Psoas muscle (tissue), 8 donors: ENCODE data around the gene PAK1. TPM values are rescaled to one million over a fixed set of nuclear protein-coding genes. Genes with fewer than 3 reads are reported as not detected.

ENCODE experiments used
- ATAC-seq, 4 donors: fragments of 200-7000 bp; cut with Tn5 transposase; one replicate each; pipeline ENCODE4 v1.9.1; 2020; ENCODE audit warnings: moderate library complexity in 3 of 4, mild to moderate bottlenecking in 2 of 4
- DNase-seq, 2 donors: peaks; one replicate each; pipeline ENCODE4 v3.0.0-alpha.2; 2020
- H3K27ac ChIP-seq: fragments of 200-600 bp; one replicate; pipeline ENCODE4 v1.8.0; 2022
- H3K27me3 ChIP-seq, 3 donors: fragments of 200-600 bp in 1 of 3; one replicate each; pipeline versions ENCODE4 v1.6.1 to v1.8.0; 2013 to 2022; ENCODE audit warnings: low read length in 2 of 3, mild to moderate bottlenecking in 2 of 3, moderate library complexity in 1 of 3; ENCODE audit not compliant: insufficient read depth in 3 of 3
- H3K36me3 ChIP-seq, 2 donors: fragments of 200-600 bp in 1 of 2; one replicate each; pipeline versions ENCODE4 v1.6.1 to v1.8.0; 2013 to 2022; ENCODE audit warnings: low read depth in 1 of 2, mild to moderate bottlenecking in 1 of 2, moderate library complexity in 1 of 2; ENCODE audit not compliant: insufficient read depth in 1 of 2
- H3K4me1 ChIP-seq: fragments of 200-600 bp; one replicate; pipeline ENCODE4 v1.8.0; 2022
- H3K4me3 ChIP-seq: fragments of 200-600 bp; one replicate; pipeline ENCODE4 v1.8.0; 2022; ENCODE audit warnings: mild to moderate bottlenecking
- H3K9me3 ChIP-seq: fragments of 200-600 bp; one replicate; pipeline ENCODE4 v1.8.0; 2022
- WGBS, 3 donors: extraction: QIAGEN DNeasy Blood & Tissue Kit; methylation state at CpG; one replicate each; pipeline versions ENCODE4 v1.1.6 to v1.1.7; 2013; 5-methylcytosine and 5-hydroxymethylcytosine counted together
- intact Hi-C, 2 donors: fragments of 100-400 bp; cut with DNase I; formaldehyde crosslinking; loops; one replicate each; pipeline versions ENCODE4 v1.11.0 to v1.14.2; 2022
- polyA plus RNA-seq, 3 donors: library from polyadenylated mRNA; stranded (reverse); fragments of 200-250 nt; gene quantifications; one replicate each; pipeline ENCODE4 v1.2.3, GENCODE V29; 2013
- total RNA-seq, 4 donors: library from RNA; stranded (reverse); fragmentation: NEBNext Ultra II Directional in 2 of 4; extraction: Animal tissue kit (Norgen Biotek cat#: 25700) in 2 of 4; gene quantifications; one replicate each; pipeline versions ENCODE4 v1.2.1 to v1.2.4, GENCODE V29; 2021 to 2023
- TF ChIP-seq, protein P1 (sequence below): fragments of 200-600 bp; IDR thresholded peaks from one replicate; pipeline ENCODE4 v1.8.0; 2022; ENCODE audit warnings: antibody characterized with exemption
- donor health status: healthy with polysubstance abuse.
- donor health status: DM: no; HTN: no; CAD: no; lungs with moderate emphysema.
- donor health status: Bipolar disorder and iron deficiency.
- donor health status: healthy.
- donor health status: DM: yes; HTN: yes; CAD: no.
- donor health status: DM: no; HTN: no; CAD: no.
- donor health status: DM: no; HTN: no; CAD: no.
- donor health status: DM: yes; HTN: yes; CAD: no.

PAK1 gene
- total and polyA plus RNA-seq, 7 donors: 12.8 to 78.7 (median 39.5) TPM

GRCh38 chr11:77411137-77411707, 62.7 kb downstream of the PAK1 start:
- Histone ChIP-seq H3K27ac (peak overlapping the region; percentile 85), H3K36me3 (no peaks in the 10 kb centered on the region), H3K27me3 (no peaks in the 10 kb centered on the region), H3K9me3 (no peaks in the 10 kb centered on the region), H3K4me1 (peaks cover 21% of the 10 kb centered on the region), H3K4me3 (peak overlapping the region; percentile 81)
- ATAC-seq (peak; percentile 37 to 56 (median 44)), DNase-seq (peak; percentile 23 to 52)
- 19 to 44% (median 33%) methylated on average over 6 of the region's 6 CpGs for WGBS, 3 donors
- TF ChIP-seq, protein P1, sequence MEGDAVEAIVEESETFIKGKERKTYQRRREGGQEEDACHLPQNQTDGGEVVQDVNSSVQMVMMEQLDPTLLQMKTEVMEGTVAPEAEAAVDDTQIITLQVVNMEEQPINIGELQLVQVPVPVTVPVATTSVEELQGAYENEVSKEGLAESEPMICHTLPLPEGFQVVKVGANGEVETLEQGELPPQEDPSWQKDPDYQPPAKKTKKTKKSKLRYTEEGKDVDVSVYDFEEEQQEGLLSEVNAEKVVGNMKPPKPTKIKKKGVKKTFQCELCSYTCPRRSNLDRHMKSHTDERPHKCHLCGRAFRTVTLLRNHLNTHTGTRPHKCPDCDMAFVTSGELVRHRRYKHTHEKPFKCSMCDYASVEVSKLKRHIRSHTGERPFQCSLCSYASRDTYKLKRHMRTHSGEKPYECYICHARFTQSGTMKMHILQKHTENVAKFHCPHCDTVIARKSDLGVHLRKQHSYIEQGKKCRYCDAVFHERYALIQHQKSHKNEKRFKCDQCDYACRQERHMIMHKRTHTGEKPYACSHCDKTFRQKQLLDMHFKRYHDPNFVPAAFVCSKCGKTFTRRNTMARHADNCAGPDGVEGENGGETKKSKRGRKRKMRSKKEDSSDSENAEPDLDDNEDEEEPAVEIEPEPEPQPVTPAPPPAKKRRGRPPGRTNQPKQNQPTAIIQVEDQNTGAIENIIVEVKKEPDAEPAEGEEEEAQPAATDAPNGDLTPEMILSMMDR: no peak
- intact Hi-C loops: loop anchor here in 1 of 2 donors (2.0 kb wide), 1 partner anchor 24 kb away; no protein-coding TSS in a partner anchor

DNA sequence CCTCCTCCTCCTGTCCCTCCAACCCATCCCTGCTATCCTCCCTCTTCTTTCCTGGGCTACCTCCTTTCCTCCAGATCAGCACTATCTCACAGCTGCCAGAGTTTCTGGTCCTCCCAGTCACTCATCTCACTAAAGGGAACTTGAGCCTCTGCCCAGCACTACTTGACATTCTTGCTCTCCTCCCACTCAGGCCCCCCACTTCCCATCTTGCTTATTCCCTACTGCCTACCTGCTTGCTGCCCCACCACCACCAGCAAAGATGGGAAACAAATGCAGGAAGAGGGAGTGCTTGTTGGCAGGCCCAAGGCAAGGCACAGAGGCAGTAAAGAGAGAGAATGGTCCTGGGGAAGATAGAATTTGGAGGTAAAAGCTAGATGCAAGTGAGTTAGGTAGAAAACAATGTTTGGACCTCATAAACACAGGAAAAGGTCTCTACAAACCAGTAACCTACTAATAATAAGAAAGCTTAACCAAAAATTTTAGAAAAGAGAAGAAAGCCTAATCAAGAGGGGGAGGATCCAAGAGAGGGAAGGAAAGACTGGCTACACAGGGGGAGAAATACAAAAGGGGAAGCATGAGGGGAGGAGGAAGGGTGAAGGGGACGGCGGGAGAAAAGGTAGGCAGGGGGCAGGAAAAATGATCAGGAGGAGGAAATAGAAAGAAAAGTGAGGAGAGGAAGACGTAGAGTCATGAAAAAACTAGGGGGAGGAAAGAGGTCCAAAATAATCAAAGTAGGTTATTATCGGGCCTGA, 63.6 kb downstream of the PAK1 start:
- whole genome bisulfite sequencing, 3 donors: 61 to 80% (median 79%) methylated on average over 4 of the region's 4 CpGs

GRCh38 chr11:77409046-77409445, 64.8 kb downstream of the PAK1 start:
- Histone ChIP-seq H3K27ac (peak overlapping the region; percentile 85), H3K4me1 (peaks cover 34% of the 10 kb centered on the region), H3K36me3 (no peaks in the 10 kb centered on the region), H3K9me3 (no peaks in the 10 kb centered on the region), H3K27me3 (no peaks in the 10 kb centered on the region), H3K4me3 (no peak overlapping the region)
- TF ChIP-seq, protein P1: no peak
- DNase-seq: no peak
- WGBS, 3 donors: 96 to 100% (median 97%) methylated on average over 1 of the region's 1 CpG
- no peak for ATAC-seq
- intact Hi-C loops: loop anchor here in 1 of 2 donors (5.0 kb wide), 1 partner anchor 63 kb away; the partner anchor contains the start of gene PAK1

More for the DNA sequence above, 63.6 kb downstream of the PAK1 start:
- no peaks in the 10 kb centered on the region for H3K9me3 ChIP-seq
- ATAC-seq (no peak), DNase-seq (no peak)
- no peaks in the 10 kb centered on the region for H3K27me3 ChIP-seq
- H3K36me3 ChIP-seq: no peaks in the 10 kb centered on the region
- H3K4me1 ChIP-seq: peaks cover 28% of the 10 kb centered on the region
- TF ChIP-seq, protein P1: no peak
- H3K4me3 ChIP-seq: peak overlapping the region; percentile 81
- peak overlapping the region; percentile 85 for H3K27ac ChIP-seq
- intact Hi-C loops: loop anchor here in 1 of 2 donors (2.0 kb wide), 1 partner anchor 23 kb away; no protein-coding TSS in a partner anchor

GRCh38 chr11:77407613-77408012, 66.3 kb downstream of the PAK1 start:
- peak; percentile 80 to 87 (median 86) for ATAC-seq
- Histone ChIP-seq H3K36me3 (no peaks in the 10 kb centered on the region), H3K4me3 (peak overlapping the region; percentile 29), H3K27ac (peak overlapping the region; percentile 67), H3K9me3 (no peaks in the 10 kb centered on the region), H3K27me3 (no peaks in the 10 kb centered on the region), H3K4me1 (peaks cover 36% of the 10 kb centered on the region)
- intact Hi-C loops: loop anchor here in 1 of 2 donors (5.0 kb wide), 1 partner anchor 65 kb away; the partner anchor contains the start of gene PAK1
- peak; percentile 52 to 70 for DNase-seq
- TF ChIP-seq, protein P1: no peak
- 3 to 9% (median 5%) methylated on average over 4 of the region's 4 CpGs for WGBS, 3 donors
